Keratinocyte (primary cell): Measurements from ENCODE around the gene KDM4B.

Source experiments
- CTCF ChIP-seq, 3 experiments: IDR thresholded peaks in 1 of 3; conservative IDR thresholded peaks in 1 of 3; optimal IDR thresholded peaks in 1 of 3; 2 replicates in 2 of 3; 3 replicates in 1 of 3; pipeline versions ENCODE3 to v1.5.1; 2011; ENCODE audit warnings: low read length in 3 of 3, mild to moderate bottlenecking in 3 of 3, moderate library complexity in 2 of 3, control low read depth in 1 of 3, inconsistent platforms in 1 of 3; ENCODE audit not compliant: insufficient read depth in 2 of 3; ENCODE audit errors: extremely low read depth in 1 of 3
- EZH2 ChIP-seq: IDR thresholded peaks from one replicate; pipeline ENCODE4 v1.6.1; 2012; ENCODE audit warnings: inconsistent platforms, mild to moderate bottlenecking, low read length, moderate library complexity

GRCh38 chr19:5114727-5115126 is 145.8 kb downstream of the KDM4B start:
- TF ChIP-seq CTCF (optimal IDR thresholded peaks at IDR 0.05 in 1 of 3, IDR thresholded peaks at IDR 0.05 in 1 of 3, conservative IDR thresholded peaks at IDR 0.05 in 1 of 3; ENCODE audit: extremely low read depth in 1 of 3, insufficient read depth in 2 of 3, low read length in 3 of 3) (no peak), EZH2 (no peak)
